Natural killer cell treated with Interleukin-12 subunit alpha and Interleukin-12 subunit beta and Interleukin-15 and Interleukin-18, amount 100 ng/mL, for 72 hours (primary cell): ENCODE measurements around the gene RPL13A. TPM values are rescaled to one million over a fixed set of nuclear protein-coding genes. Genes with fewer than 3 reads are reported as not detected.

Experiments
- total RNA-seq, 2 donors: library from RNA; stranded (reverse); gene quantifications; one replicate each; pipeline ENCODE4 v1.2.3, GENCODE V29; 2022

Gene RPL13A
- total RNA-seq, 2 donors from 2014 or later: 1,861 to 2,042 TPM

Other genes starting within 250 kb of the RPL13A start
- 1 to 10 TPM; 4.2 to 5.3 TPM for gene SLC6A16, start 162.4 kb upstream of the RPL13A start, total RNA-seq
- 100 to 1,000 TPM; 102 to 122 TPM for gene CD37, start 152.2 kb upstream of the RPL13A start, total RNA-seq
- not detected for gene TEAD2, start 125.2 kb upstream of the RPL13A start, total RNA-seq
- gene DKKL1, start 123.7 kb upstream of the RPL13A start, total RNA-seq: not detected
- under 1 TPM in 1 of 2 donors, not detected in 1; 0.56 TPM for gene KASH5, start 99.4 kb upstream of the RPL13A start, total RNA-seq
- gene PTH2, start 64.2 kb upstream of the RPL13A start, total RNA-seq: not detected
- not detected for gene GFY, start 62.2 kb upstream of the RPL13A start, total RNA-seq
- not detected for gene SLC17A7, start 46.1 kb upstream of the RPL13A start, total RNA-seq
- gene PIH1D1, start 35.8 kb upstream of the RPL13A start, total RNA-seq: 100 to 1,000 TPM; 110 to 170 TPM
- gene ALDH16A1, start 34.4 kb upstream of the RPL13A start, total RNA-seq: 10 to 100 TPM; 29.0 to 65.2 TPM
- gene FLT3LG, start 13.4 kb upstream of the RPL13A start, total RNA-seq: 10 to 100 TPM; 33.5 to 80.4 TPM
- 1,000 to 10,000 TPM; 1,165 to 1,334 TPM for gene RPS11, start 8.8 kb downstream of the RPL13A start, total RNA-seq
- 1 to 10 TPM; 1.6 to 3.0 TPM for gene FCGRT, start 25.1 kb downstream of the RPL13A start, total RNA-seq
- 1 to 10 TPM; 1.6 to 2.0 TPM for gene RCN3, start 40.4 kb downstream of the RPL13A start, total RNA-seq
- gene NOSIP, start 92.9 kb downstream of the RPL13A start, total RNA-seq: 10 to 100 TPM; 70.6 to 75.2 TPM
- 1 to 10 TPM in 1 of 2 donors, under 1 TPM in 1; 0.81 to 1.5 TPM for gene PRRG2, start 93.7 kb downstream of the RPL13A start, total RNA-seq
- 10 to 100 TPM; 29.7 to 45.7 TPM for gene PRR12, start 103.6 kb downstream of the RPL13A start, total RNA-seq
- gene RRAS, start 152.5 kb downstream of the RPL13A start, total RNA-seq: 10 to 100 TPM in 1 of 2 donors, 1 to 10 TPM in 1; 4.1 to 10.4 TPM
- gene SCAF1, start 154.6 kb downstream of the RPL13A start, total RNA-seq: 100 to 1,000 TPM in 1 of 2 donors, 10 to 100 TPM in 1; 75.8 to 106 TPM
- 100 to 1,000 TPM; 167 to 185 TPM for gene IRF3, start 178.2 kb downstream of the RPL13A start, total RNA-seq
- gene BCL2L12, start 178.3 kb downstream of the RPL13A start, total RNA-seq: 10 to 100 TPM; 45.9 to 98.0 TPM
- gene PRMT1, start 189.7 kb downstream of the RPL13A start, total RNA-seq: 100 to 1,000 TPM; 268 to 457 TPM
- 10 to 100 TPM in 1 of 2 donors, 1 to 10 TPM in 1; 5.7 to 18.5 TPM for gene ADM5, start 202.0 kb downstream of the RPL13A start, total RNA-seq
- gene CPT1C, start 203.5 kb downstream of the RPL13A start, total RNA-seq: 1 to 10 TPM in 1 of 2 donors, under 1 TPM in 1; 0.52 to 2.7 TPM